Measurements from ENCODE around the gene GCN1.

Gene GCN1

GRCh38 chr12:120142231-120142877 is 52.2 kb downstream of the GCN1 start:
- DNase-seq (ENCODE audit: low spot score): no peak

GRCh38 chr12:120141336-120141735 is 53.2 kb downstream of the GCN1 start:
- no peak for DNase-seq (ENCODE audit: low spot score)

DNA sequence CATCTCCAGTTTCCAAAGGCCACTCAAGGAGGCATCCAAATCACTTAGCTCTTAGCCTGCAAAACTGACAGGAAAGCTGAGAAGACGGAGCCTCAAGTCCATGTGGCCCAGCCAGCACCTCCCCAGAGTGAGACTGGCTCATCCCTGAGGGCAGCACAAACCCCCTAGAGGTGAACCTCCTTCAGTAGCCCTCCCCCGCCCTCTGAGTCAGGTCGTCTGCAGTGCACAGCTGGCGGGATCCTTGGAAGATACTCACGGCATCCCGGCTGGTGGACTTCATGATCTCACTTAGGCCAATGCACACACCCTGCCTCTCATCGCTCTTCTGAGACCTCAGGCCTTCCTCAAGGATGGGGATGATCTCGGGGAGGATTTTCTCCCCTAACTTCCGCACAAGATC is 53.9 kb downstream of the GCN1 start:
- DNase-seq (ENCODE audit: low spot score): no peak

- no peak for DNase-seq (ENCODE audit: low spot score)
Observed at GRCh38 chr12:120139958-120140357, 54.6 kb downstream of the GCN1 start.

DNA sequence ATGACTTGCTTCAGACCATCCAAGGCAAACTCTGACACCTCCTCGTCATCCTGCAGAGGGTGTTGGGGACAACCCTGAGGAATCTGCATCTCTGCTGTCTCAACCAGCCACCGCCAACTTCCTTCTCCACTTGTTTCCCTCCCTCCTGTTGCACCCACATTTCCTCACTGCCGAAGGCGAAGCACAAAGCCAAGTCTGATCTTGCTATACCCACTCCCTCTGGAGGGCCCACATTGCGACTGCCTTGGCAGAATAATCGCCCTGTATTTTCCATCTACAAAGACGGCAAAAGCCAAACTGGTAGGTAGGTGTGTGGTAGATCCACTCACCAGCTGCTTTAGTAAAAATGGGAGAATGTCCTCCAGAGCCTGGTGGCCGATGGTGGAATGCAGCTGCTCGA is 56.1 kb downstream of the GCN1 start:
- DNase-seq (ENCODE audit: low spot score): no peak

GRCh38 chr12:120137833-120138232 is 56.7 kb downstream of the GCN1 start:
- DNase-seq (ENCODE audit: low spot score): no peak

DNA sequence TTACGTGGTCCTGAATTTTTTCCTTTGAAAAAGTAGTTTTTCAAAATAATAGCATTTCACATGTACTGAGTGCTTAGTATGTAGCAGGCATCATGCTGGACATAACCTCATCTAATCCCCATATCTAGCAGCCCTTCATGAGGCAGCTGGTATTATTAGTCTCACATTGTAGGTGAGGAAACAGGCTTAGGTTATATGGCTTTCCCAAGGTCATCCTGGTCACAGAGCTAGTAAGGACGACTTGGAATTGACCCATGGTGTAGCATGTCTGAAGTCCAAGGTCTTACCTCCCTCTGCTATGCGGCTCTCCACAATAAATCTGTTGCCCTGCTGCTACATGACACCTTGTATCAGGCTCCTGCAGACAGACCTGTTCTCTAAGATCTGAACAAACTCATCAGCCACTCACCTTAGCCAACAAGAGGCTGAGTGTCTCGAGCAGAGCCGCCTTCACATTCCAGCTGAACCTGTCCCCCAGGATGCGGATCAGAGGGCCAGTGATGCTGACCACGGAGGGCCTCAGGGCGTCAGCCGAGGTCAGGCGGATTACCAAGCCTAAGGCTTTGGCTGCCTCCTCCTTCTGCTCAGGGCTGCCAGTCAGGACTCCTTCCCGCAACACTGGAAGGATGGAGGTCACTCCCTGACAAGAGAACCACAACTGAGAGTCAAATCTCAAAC is 58.3 kb downstream of the GCN1 start:
- DNase-seq (ENCODE audit: low spot score): no peak

DNA sequence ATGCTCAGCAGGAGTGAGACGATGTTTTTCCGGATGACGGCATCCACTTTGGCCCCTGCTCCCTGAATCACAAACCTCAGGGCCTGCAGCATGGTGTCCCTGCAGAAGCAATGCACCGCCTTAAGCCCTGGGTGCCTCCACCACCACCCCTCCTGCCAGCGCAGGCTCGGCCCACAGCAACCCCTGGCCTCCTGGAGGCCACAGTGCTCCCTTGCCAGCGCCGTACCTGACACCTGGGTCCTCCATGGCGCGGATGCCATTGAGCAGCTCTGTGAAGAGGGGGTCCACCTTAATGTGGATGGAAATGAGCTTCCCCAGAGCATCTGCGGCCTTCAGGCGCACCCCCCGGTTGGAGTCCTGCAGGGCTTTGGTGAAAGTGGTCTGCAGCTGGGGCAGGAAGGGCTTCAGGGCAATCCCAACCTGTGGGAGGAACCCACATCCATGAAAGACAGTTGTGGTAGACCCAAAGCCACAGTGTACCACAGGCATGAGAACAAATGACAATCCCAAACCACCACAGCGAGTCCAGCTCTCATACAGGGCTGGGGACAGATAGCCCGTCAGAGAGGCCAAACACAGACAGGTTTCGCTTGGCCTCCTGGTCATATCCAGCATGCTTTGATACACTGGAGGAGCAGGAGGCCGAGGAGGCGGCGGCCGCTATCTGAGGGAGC is 60.1 kb downstream of the GCN1 start:
- DNase-seq (ENCODE audit: low spot score): no peak

- DNase-seq (ENCODE audit: low spot score): no peak
Observed at GRCh38 chr12:120132863-120133385, 61.6 kb downstream of the GCN1 start.

- DNase-seq (ENCODE audit: low spot score): no peak
Observed at GRCh38 chr12:120132054-120132836, 62.3 kb downstream of the GCN1 start.

GRCh38 chr12:120131116-120131515 is 63.4 kb downstream of the GCN1 start:
- DNase-seq (ENCODE audit: low spot score): no peak

- no peak for DNase-seq (ENCODE audit: low spot score)
Observed at GRCh38 chr12:120130011-120130410, 64.5 kb downstream of the GCN1 start.

DNA sequence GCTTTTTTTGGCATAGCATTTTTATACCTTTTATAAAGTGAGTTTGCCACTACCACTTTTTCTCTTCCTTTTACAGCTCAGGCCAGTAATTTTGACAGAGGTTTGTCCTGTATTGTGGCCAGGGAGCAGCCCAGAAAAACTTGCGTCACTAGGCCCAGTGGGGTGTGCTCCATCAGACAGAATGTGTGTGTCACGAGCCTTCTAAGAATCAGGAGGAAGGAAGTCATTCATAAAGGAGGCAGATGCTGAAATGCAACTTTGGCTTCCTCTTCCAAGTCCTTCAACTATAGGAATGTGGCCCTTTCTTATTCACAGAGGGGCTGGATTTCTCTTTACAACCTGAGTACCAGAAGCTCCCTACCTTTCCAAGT is 67.9 kb downstream of the GCN1 start:
- DNase-seq (ENCODE audit: low spot score): no peak

GRCh38 chr12:120125792-120126634 is 68.5 kb downstream of the GCN1 start:
- DNase-seq (ENCODE audit: low spot score): no peak

- DNase-seq (ENCODE audit: low spot score): no peak
Observed at GRCh38 chr12:120125029-120125428, 69.5 kb downstream of the GCN1 start.

GRCh38 chr12:120121766-120122293 is 72.7 kb downstream of the GCN1 start:
- DNase-seq (ENCODE audit: low spot score): no peak

- no peak for DNase-seq (ENCODE audit: low spot score)
Observed at GRCh38 chr12:120121343-120121742, 73.2 kb downstream of the GCN1 start.

- peak; percentile 6 for DNase-seq (ENCODE audit: low spot score)
Observed at GRCh38 chr12:120119271-120119973, 75.1 kb downstream of the GCN1 start.

GRCh38 chr12:120118321-120119061 is 76.0 kb downstream of the GCN1 start:
- DNase-seq (ENCODE audit: low spot score): no peak

GRCh38 chr12:120117961-120118320 is 76.6 kb downstream of the GCN1 start:
- DNase-seq (ENCODE audit: low spot score): no peak
